AG04449 (cell line): ENCODE results near the gene LMNB1.
"Not testable (repeated sequence)": the region's sequence is repeated elsewhere in the genome, so short reads cannot be mapped to it uniquely, and the experiment has no call there.

Source experiments
- CTCF ChIA-PET: fragments of 350-600 bp; formaldehyde crosslinking; extraction: SDS; loops from one replicate; lab custom pipeline; 2021; ENCODE audit warnings: antibody characterized with exemption; lab: Yijun Ruan, JAX
- POLR2A ChIA-PET: fragments of 400-600, 350-600 bp; formaldehyde crosslinking; extraction: SDS; loops from one replicate; lab custom pipeline; 2020; ENCODE audit warnings: antibody characterized with exemption, inconsistent platforms; lab: Yijun Ruan, JAX
- DNase-seq: peaks from one replicate; pipeline ENCODE4 v3.0.0-alpha.2; 2010; ENCODE audit warnings: low read depth, low spot score
- H3K4me3 ChIP-seq: 2 replicates; pipeline ENCODE4 v1.5.1; 2011; ENCODE audit warnings: low read depth, mild to moderate bottlenecking, control low read depth, low read length
- TF ChIP-seq, protein P1 (sequence below): IDR thresholded peaks from one replicate; pipeline ENCODE4 v1.5.1; 2011; ENCODE audit warnings: mild to moderate bottlenecking, moderate library complexity, low read length, control low read depth, inconsistent platforms; ENCODE audit not compliant: insufficient read depth; ENCODE audit errors: missing control alignments

LMNB1 gene

DNA sequence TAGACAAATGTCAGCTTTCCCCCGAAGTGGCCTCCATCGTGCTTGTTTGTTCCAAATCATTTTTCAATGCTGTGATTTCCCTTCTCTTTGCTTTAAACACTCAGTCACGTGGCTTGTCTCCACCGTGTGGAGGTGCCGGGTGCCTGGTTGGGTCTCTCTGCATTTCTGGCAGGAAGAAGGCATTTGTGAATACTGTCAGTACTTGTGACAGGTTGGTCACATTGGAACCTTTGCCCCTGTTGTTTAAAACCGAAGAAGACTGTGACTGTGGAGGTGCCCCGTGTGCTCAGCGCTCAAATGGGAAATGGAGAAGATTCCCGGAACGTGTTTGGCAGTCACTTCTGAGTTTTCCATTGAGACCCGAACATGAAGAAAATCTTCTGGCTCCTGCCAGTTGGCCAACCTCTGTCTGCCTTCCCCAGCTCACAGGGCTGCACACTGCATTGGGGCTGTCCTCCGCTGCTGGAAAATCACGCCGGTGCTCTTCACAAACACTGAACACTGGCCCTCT lies 74.6 kb downstream of the LMNB1 start:
- ChIA-PET CTCF (no interaction called here), POLR2A (no interaction called here)
- H3K4me3 ChIP-seq: no peak overlapping the region
- DNase-seq: no peak
- TF ChIP-seq, protein P1, sequence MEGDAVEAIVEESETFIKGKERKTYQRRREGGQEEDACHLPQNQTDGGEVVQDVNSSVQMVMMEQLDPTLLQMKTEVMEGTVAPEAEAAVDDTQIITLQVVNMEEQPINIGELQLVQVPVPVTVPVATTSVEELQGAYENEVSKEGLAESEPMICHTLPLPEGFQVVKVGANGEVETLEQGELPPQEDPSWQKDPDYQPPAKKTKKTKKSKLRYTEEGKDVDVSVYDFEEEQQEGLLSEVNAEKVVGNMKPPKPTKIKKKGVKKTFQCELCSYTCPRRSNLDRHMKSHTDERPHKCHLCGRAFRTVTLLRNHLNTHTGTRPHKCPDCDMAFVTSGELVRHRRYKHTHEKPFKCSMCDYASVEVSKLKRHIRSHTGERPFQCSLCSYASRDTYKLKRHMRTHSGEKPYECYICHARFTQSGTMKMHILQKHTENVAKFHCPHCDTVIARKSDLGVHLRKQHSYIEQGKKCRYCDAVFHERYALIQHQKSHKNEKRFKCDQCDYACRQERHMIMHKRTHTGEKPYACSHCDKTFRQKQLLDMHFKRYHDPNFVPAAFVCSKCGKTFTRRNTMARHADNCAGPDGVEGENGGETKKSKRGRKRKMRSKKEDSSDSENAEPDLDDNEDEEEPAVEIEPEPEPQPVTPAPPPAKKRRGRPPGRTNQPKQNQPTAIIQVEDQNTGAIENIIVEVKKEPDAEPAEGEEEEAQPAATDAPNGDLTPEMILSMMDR: no peak

DNA sequence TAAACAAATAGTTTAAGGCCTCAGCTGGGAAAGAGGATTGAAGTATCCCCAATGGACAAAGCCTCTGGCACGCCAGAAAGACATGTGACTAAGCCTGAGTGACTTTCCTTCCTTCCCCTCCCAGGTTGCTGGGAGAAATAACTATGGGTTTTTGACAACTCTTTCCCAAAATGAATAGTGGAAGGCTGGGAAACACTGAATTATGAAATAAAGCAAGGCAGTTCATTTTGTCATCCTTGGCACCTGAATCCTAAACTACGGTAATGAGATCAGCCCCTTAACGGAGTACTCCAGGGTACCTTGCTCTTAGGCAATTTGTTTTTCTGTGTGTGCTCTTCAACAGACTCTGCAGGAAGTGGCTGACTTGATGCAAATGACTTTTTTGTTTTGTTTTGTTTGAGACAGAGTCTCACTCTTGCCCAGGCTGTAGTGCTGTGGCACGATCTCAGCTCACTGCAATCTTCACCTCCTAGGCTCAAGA lies 75.2 kb downstream of the LMNB1 start:
- H3K4me3 ChIP-seq: no peak overlapping the region
- TF ChIP-seq, protein P1: no peak
- DNase-seq: no peak
- ChIA-PET POLR2A (no interaction called here), CTCF (no interaction called here)

DNA sequence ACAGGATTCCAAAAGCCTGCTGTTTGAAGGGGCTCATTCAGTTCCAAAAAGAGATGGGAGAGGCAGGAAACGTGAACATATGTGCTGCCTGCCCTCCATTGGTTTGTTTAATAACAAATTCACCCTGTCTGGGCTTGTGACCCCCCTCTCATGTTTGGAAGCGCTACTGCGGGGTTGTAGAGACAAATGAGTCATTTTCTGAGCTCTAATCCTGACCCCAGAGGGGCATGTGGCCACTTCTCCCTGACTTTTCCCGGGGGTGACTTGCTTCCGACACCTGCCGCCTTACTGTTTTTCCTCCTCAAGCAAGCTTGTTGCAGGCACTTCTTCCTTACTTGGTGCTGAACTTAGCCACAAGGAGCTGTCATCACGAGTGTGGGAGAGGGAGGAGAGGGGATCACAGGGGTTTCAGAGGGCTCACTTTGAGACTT lies 75.9 kb downstream of the LMNB1 start:
- CTCF ChIA-PET: interaction anchor here (0.6 kb wide), 1 partner anchor 233 kb away, joined by 4 read pairs; no protein-coding TSS in a partner anchor
- TF ChIP-seq, protein P1: no peak
- no peak for DNase-seq
- POLR2A ChIA-PET: no interaction called here
- H3K4me3 ChIP-seq: no peak overlapping the region

DNA sequence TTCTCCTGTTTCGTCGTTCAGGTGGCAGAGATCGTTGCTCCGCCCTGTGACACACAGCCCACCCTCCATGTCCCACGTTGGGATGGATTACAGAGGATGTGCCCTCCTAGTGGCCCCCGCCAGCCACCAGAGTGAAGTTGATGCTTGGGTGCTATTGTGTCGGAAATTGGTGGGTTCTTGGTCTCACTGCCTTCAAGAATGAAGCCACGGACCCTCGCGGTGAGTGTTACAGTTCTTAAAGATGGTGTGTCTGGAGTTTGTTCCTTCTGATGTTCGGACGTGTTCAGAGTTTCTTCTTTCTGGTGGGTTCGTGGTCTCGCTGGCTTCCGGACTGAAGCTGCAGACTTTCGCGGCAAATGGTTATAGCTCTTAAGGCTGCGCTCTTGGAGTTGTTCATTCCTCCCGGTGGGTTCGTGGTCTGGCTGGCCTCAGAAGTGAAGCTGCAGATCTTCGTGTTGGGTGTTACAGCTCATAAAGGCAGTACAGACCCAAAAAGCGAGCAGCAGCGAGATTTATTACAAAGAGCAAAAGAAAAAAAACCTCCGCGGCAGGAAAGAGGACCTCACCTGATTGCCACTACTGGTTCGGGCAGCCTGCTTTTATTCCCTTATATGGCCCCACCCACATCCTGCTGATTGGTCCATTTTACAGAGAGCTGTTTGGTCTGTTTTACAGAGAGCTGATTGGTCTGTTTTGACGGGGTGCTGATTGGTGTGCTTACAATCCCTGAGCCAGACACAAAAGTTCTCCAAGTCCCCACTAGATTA lies 76.8 kb downstream of the LMNB1 start:
- DNase-seq, H3K4me3 ChIP-seq, POLR2A ChIA-PET: not testable (repeated sequence)
- CTCF ChIA-PET: interaction anchor here (0.6 kb wide), 1 partner anchor 232 kb away, joined by 4 read pairs; no protein-coding TSS in a partner anchor

DNA sequence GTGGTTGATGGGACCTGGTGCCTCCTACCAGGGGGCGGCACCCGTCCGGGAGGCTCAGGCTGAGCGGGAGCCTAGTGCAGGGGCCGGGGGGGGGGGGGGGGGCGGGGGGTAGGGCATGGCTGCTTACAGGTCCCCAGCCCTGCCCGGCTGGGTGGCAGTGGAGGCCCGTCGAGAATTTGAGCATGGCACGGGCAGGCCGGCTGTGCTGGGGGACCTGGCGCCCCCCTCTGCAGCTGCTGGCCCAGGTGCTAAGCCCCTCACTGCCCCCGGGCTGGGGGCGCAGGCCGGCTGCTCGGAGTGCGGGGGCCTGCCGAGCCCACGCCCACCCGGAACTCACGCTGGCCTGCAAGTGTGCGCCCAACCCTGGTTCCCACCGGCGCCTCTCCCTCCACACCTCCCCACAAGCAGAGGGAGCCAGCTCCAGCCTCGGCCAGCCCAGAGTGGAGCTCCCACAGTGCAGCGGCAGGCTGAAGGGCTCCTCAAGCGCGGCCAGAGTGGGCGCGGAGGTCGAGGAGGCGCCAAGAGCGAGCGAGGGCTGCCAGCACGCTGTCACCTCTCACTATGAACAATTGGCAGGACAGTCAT lies 77.7 kb downstream of the LMNB1 start:
- TF ChIP-seq, protein P1: no peak
- DNase-seq: no peak
- ChIA-PET CTCF (no interaction called here), POLR2A (no interaction called here)
- no peak overlapping the region for H3K4me3 ChIP-seq

DNA sequence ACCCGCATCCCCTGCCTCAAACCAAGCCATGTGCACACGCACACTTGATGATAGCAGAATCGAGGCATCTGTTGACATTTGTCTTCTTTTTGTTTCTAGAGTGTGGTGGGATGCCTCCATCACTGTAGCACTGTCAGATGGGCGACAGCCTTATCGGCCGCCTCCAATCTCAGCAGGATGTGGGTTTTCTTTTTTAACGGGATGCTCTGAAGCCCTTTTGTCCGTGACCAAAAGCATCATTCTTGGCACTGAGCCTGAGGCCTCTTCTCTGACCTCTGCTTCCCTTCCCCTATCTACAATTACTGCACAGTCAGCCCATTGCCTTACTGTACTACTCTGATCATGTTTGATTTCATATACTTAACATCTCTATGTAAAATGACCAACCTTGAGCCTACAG lies 78.3 kb downstream of the LMNB1 start:
- H3K4me3 ChIP-seq: no peak overlapping the region
- ChIA-PET CTCF (no interaction called here), POLR2A (no interaction called here)
- no peak for DNase-seq
- TF ChIP-seq, protein P1: no peak
